Thymus (tissue), 11 donors: ENCODE data around the gene RNU4-1. TPM values are rescaled to one million over a fixed set of nuclear protein-coding genes. Genes with fewer than 3 reads are reported as not detected.
"Not testable (repeated sequence)": the region's sequence is repeated elsewhere in the genome, so short reads cannot be mapped to it uniquely, and the experiment has no call there.

Experiments
- DNase-seq, 9 donors: peaks; one replicate each; pipeline ENCODE4 v3.0.0-alpha.2; 2013; ENCODE audit warnings: low spot score in 9 of 9, low read depth in 6 of 9, missing footprints in 1 of 9
- H3K27ac ChIP-seq, 2 donors: one replicate each; pipeline ENCODE4 v1.5.1; 2013; ENCODE audit warnings: control low read depth in 1 of 2, low read depth in 1 of 2, low read length in 1 of 2, mild to moderate bottlenecking in 1 of 2, moderate library complexity in 1 of 2
- H3K27me3 ChIP-seq, 2 donors: one replicate each; pipeline ENCODE4 v1.5.1; 2013; ENCODE audit warnings: low read length in 1 of 2; ENCODE audit not compliant: control insufficient read depth in 2 of 2, insufficient read depth in 1 of 2
- H3K36me3 ChIP-seq, 2 donors: one replicate each; pipeline ENCODE4 v1.5.1; 2013; ENCODE audit warnings: low read length in 1 of 2, mild to moderate bottlenecking in 1 of 2, moderate library complexity in 1 of 2; ENCODE audit not compliant: control insufficient read depth in 2 of 2, insufficient read depth in 2 of 2
- H3K4me1 ChIP-seq, 2 donors: one replicate each; pipeline ENCODE4 v1.5.1; 2013; ENCODE audit warnings: low read length in 2 of 2; ENCODE audit not compliant: control insufficient read depth in 2 of 2, insufficient read depth in 2 of 2
- H3K4me3 ChIP-seq, 2 donors: one replicate each; pipeline ENCODE4 v1.5.1; 2013; ENCODE audit warnings: low read length in 2 of 2, control low read depth in 1 of 2, mild to moderate bottlenecking in 1 of 2
- H3K9me3 ChIP-seq, 2 donors: one replicate each; pipeline ENCODE4 v1.5.1; 2013; ENCODE audit warnings: low read length in 1 of 2, mild to moderate bottlenecking in 1 of 2; ENCODE audit not compliant: control insufficient read depth in 2 of 2, insufficient read depth in 1 of 2
- WGBS: extraction: QIAGEN DNeasy Blood & Tissue Kit; methylation state at CpG from one replicate; pipeline ENCODE4 v1.1.7; 2013; 5-methylcytosine and 5-hydroxymethylcytosine counted together
- polyA plus RNA-seq: library from polyadenylated mRNA; stranded (reverse); fragments of 200-250 nt; gene quantifications from one replicate; pipeline ENCODE4 v1.2.3, GENCODE V29; 2013
- total RNA-seq: library from RNA; stranded (reverse); fragments of 120-200 nt; gene quantifications from one replicate; pipeline ENCODE4 v1.2.4, GENCODE V29; 2013
- donor health status: healthy.

The RNU4-1 gene
- total and polyA plus RNA-seq, 2 donors: 7,767 TPM; not detected in 1

- WGBS: 78% methylated on average over 12 of the region's 12 CpGs
- Histone ChIP-seq H3K9me3 (no peaks in the 10 kb centered on the region), H3K27ac (no peak overlapping the region), H3K27me3 (no peaks in the 10 kb centered on the region), H3K4me1 (peaks cover 0 to 21% of the 10 kb centered on the region in 2 donors), H3K4me3 (no peak overlapping the region), H3K36me3 (no peaks in the 10 kb centered on the region)
- DNase-seq: peak in 2 of 9 donors; percentile 45 to 66
These were observed 40.7 kb downstream of the RNU4-1 start for GRCh38 chr12:120252071-120252906.

DNA sequence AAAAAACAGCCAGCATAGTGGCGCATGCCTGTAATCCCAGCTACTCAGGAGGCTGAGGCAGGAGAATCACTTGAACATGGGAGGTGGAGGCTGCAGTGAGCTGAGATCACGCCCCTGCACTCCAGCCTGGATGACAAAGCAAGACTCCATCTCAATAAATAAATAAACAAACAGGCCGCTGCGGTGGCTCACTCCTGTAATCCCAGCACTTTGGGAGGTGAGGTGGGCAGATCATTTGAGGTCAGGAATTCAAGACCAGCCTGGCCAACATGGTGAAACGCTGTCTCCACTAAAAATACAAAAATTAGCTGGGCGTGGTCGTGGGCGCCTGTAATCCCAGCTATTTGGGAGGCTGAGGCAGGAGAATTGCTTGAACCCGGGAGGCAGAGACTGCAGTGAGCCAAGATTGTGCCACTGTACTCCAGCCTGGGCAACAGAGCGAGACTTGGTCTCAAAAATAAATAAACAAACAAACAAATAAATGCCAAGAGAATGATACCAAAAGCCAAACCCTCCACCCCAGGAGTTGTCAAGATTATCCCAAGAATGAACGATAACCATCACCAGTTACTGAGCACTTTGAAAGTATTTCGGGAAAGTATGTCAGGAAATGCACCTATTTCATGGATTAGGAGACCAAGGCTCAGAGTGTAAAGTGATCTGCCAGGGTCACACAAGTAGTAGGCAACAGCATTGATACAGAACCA, 41.5 kb downstream of the RNU4-1 start:
- not testable (repeated sequence) for DNase-seq, H3K4me3 ChIP-seq, H3K27me3 ChIP-seq, H3K36me3 ChIP-seq, H3K9me3 ChIP-seq
- 97% methylated on average over 12 of the region's 12 CpGs for WGBS
- Histone ChIP-seq H3K4me1 (peaks cover 0 to 21% of the 10 kb centered on the region in 2 donors), H3K27ac (peak overlapping the region in 1 of 2 donors; percentile 42)

- Histone ChIP-seq H3K27ac (peak overlapping the region; percentile 24 to 26), H3K36me3 (no peaks in the 10 kb centered on the region), H3K9me3 (no peaks in the 10 kb centered on the region), H3K4me1 (peaks cover 0 to 21% of the 10 kb centered on the region in 2 donors), H3K27me3 (no peaks in the 10 kb centered on the region), H3K4me3 (no peak overlapping the region)
- DNase-seq: no peak
- 74% methylated on average over 8 of the region's 8 CpGs for WGBS
These were observed 42.9 kb downstream of the RNU4-1 start for GRCh38 chr12:120249875-120250795.

GRCh38 chr12:120249266-120249874, 43.7 kb downstream of the RNU4-1 start:
- peaks cover 0 to 22% of the 10 kb centered on the region in 2 donors for H3K4me1 ChIP-seq
- no peak for DNase-seq
- H3K4me3 ChIP-seq: no peak overlapping the region
- H3K36me3 ChIP-seq: no peaks in the 10 kb centered on the region
- no peaks in the 10 kb centered on the region for H3K27me3 ChIP-seq
- WGBS: 95% methylated on average over 4 of the region's 4 CpGs
- no peaks in the 10 kb centered on the region for H3K9me3 ChIP-seq
- H3K27ac ChIP-seq: no peak overlapping the region

DNA sequence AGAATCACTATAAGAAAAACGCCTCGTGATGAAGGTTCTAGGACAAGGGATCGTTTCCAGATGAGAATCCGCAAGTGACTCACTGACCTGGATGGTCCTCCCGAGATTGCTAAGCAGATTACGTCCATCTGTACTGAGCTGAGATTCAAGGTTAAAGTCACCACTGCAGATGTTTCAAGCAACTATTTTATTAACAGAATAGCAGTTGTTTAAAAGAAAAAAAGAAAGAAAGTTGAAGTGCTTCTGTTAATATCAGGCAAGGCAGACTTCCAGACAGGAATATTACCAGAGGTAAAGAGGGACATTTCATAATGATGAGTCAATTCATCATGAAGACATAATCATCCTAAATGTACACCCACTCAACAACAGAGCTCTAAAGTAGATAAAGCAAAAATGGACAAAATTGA, 45.4 kb downstream of the RNU4-1 start:
- Histone ChIP-seq H3K4me3 (no peak overlapping the region), H3K27ac (no peak overlapping the region), H3K27me3 (no peaks in the 10 kb centered on the region), H3K9me3 (no peaks in the 10 kb centered on the region), H3K4me1 (peaks cover 0 to 22% of the 10 kb centered on the region in 2 donors), H3K36me3 (no peaks in the 10 kb centered on the region)
- no peak for DNase-seq
- WGBS: 96% methylated on average over 6 of the region's 6 CpGs

GRCh38 chr12:120247183-120247582, 45.9 kb downstream of the RNU4-1 start:
- H3K4me3 ChIP-seq: no peak overlapping the region
- no peaks in the 10 kb centered on the region for H3K36me3 ChIP-seq
- H3K4me1 ChIP-seq: peaks cover 0 to 25% of the 10 kb centered on the region in 2 donors
- no peaks in the 10 kb centered on the region for H3K27me3 ChIP-seq
- no peak for DNase-seq
- WGBS: 90% methylated on average over 3 of the region's 3 CpGs
- H3K9me3 ChIP-seq: no peaks in the 10 kb centered on the region
- peak overlapping the region in 1 of 2 donors; percentile 52 for H3K27ac ChIP-seq

- peaks cover 0 to 23% of the 10 kb centered on the region in 2 donors for H3K4me1 ChIP-seq
- not testable (repeated sequence) for H3K4me3 ChIP-seq, DNase-seq, H3K9me3 ChIP-seq, H3K36me3 ChIP-seq, H3K27ac ChIP-seq, H3K27me3 ChIP-seq
- WGBS: 92% methylated on average over 5 of the region's 5 CpGs
These were observed 46.3 kb downstream of the RNU4-1 start for GRCh38 chr12:120246705-120247104.
